COLO829 (cell line): ENCODE results near the gene KLHL1.

ENCODE experiments used
- DNase-seq: peaks from one replicate; pipeline ENCODE4 v3.0.0; 2012; ENCODE audit warnings: low spot score

Gene KLHL1

DNA sequence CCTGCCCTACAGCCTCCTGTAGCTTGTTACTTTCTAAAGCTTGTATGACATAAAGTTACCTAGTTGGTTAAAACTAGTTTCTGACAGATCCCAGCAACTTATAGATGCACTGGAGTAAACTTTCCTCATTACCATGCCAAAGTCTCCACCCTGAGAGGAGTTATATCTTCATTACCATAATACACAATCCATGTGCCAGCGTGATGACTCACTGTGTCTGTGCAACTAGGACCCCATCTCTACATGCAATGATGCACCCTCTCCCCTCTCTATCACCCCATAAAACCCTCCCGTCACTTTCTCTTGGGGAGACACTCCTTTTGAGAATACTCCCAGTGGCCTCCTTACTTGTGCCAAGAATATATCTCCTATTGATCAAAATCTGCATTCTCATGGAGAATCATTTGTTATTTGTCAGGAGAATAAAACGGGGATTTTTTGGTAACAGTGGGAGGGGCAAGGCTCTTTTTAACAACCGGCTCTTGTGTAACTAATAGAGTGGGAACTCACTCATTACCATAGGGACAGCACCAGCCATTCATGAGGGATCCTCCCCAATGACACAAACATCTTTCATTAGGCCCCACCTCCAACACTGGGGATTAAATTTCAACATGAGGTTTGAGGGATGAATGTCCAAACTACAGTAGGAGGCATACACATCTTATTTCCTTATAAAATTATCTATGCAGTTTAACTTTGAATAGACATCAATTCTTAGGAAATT lies 235.8 kb downstream of the KLHL1 start:
- DNase-seq, result no peak

DNA sequence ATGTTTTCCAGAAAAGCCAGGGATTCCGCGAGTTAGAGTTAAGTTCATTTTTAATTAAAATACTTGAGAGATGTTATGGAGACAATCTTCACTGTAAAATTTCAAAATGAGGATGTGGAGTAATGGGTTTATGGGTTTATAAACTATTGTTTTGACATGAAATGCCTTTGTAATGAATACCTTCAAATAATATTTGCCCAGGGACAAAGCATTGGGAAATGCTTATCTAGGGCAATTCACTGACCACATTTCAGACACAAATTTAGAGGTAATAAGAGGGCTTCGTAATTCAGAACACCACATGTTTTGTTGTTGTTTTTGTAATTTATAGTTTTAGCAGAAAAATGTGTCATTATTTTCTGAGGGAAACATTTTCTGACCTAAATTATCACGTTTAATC lies 241.7 kb downstream of the KLHL1 start:
- no peak for DNase-seq

DNA sequence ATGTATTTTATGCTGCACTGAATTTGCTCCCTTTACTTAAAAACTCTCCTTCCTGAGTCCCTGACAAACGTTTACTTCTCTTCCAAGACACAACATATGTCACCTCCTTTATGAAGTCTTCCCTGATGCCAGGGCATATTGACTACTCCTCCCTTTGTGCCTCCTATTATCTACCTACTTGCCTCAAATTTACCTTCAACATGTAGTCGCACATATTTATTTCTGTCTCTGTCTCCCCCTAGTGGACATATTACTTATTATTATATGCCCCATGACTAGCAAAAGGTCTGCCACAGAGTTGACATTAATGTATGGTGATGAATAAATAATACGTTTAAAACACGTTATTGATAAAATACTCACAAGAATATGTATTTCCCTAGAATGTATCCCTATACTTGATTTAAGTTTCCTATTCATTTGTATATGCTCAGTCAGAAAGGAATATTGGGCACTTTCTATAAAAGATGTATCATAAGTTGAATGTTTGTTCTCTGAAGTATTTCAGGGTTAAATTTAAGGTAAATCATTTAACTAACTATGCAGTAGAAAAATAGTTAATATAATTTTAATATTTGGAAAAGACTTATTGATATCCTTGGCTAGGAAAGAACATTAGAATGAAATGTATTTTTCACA lies 250.9 kb downstream of the KLHL1 start:
- DNase-seq, result peak; percentile 28

- no peak for DNase-seq
Observed at GRCh38 chr13:69856331-69856730, 251.9 kb downstream of the KLHL1 start.

DNA sequence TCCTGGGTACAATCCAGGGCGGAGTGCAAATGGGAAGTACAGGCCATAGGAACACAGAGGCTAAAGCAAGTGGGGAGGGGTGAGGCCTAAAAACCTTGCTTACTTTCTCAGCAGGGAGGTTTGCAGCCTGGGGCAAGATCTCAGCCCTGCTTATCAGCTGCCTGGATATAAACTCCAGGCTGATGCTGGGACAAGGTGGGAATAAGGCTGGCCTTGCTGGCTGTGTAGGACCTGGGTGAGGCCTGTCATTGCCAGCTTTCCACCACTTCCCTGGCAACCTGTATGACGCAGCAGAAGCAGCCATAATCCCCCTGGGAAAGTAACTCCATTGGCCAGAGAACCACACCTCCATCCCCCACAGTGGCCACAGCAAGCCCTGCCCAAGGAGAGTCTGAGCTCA lies 279.7 kb downstream of the KLHL1 start:
- DNase-seq, result no peak

GRCh38 chr13:69820180-69820579 lies 288.1 kb downstream of the KLHL1 start:
- DNase-seq, result no peak

GRCh38 chr13:69817333-69817869 lies 290.9 kb downstream of the KLHL1 start:
- DNase-seq, result no peak

GRCh38 chr13:69809152-69809551 lies 299.1 kb downstream of the KLHL1 start:
- DNase-seq, result no peak

DNA sequence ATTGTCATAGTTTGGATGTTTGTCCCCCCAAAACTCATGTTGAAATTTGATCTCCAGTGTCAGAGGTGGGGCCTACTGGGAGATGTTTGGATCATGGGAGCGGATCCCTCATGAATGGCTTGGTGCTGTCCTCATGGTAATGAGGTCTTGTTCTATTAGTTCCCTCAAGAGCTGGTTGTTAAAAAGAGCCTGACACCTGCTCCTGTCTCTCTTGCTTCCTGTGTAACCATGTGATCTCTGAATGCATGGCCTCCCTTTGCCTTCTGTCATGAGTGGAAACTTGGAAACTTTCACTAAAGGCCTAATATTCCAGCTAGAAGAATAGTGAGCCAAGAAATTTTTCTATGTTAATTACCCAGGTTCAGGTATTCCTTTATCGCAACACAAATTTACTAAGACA lies 312.0 kb downstream of the KLHL1 start:
- DNase-seq, result no peak

GRCh38 chr13:69793783-69794453 lies 314.3 kb downstream of the KLHL1 start:
- no peak for DNase-seq

DNA sequence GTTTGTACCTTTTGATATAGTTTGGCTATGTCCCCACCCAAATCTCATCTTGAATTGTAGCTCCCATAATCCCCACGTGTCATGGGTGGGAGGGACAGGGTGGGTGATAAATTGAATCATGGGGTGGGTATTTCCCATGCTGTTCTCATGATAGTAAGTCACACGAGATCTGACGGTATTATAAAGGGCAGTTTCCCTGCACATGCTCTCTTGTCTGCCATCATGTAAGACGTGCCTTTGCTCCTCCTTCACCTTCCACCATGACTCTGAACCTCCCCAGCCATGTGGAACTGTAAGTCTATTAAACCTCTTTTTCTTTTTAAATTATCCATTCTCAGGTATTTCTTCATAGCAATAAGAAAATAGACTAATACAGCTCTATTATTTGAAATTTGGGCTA lies 331.3 kb downstream of the KLHL1 start:
- DNase-seq, result no peak

GRCh38 chr13:69769608-69770007 lies 338.6 kb downstream of the KLHL1 start:
- DNase-seq, result no peak

GRCh38 chr13:69761581-69761980 lies 346.7 kb downstream of the KLHL1 start:
- no peak for DNase-seq

DNA sequence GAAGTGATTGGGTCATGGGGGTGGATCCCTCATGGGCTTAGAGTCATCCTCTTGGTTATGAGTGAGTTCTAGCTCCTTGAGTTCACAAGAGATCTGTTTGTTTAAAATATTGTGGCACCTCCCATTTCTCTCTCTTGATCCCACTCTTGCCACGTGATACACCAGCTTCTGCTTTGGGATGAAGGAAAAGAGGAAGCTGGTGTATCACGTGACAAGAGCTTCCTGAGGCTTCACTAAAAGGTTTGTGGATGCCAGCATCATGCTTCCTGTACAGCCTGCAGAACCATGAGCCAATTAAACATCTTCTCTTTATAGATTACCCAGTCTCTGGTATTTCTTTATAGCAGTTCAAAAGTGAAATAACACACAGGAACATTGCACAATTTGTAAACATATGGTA lies 353.2 kb downstream of the KLHL1 start:
- DNase-seq, result no peak

DNA sequence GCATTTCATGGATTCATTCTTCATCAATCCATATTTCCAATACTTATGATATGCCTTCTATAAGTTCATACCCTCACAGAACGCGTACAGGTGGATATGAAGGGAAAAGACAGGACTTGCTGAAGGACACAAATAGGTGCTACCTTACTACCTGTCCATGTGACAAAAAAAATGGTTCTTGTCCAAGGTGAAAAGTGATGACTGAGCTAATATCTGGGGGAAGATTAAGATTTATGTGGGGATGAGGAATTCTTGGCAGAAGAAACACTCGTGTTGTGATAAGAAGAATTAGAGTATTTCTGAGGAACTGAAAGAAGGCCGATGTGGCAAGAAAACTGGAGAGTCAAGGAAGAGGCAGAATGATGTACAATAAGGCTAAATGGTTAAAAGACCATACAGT lies 357.0 kb downstream of the KLHL1 start:
- DNase-seq, result no peak

GRCh38 chr13:69737129-69737935 lies 370.9 kb downstream of the KLHL1 start:
- no peak for DNase-seq

- DNase-seq, result no peak
Observed at GRCh38 chr13:69721631-69722030, 386.6 kb downstream of the KLHL1 start.

DNA sequence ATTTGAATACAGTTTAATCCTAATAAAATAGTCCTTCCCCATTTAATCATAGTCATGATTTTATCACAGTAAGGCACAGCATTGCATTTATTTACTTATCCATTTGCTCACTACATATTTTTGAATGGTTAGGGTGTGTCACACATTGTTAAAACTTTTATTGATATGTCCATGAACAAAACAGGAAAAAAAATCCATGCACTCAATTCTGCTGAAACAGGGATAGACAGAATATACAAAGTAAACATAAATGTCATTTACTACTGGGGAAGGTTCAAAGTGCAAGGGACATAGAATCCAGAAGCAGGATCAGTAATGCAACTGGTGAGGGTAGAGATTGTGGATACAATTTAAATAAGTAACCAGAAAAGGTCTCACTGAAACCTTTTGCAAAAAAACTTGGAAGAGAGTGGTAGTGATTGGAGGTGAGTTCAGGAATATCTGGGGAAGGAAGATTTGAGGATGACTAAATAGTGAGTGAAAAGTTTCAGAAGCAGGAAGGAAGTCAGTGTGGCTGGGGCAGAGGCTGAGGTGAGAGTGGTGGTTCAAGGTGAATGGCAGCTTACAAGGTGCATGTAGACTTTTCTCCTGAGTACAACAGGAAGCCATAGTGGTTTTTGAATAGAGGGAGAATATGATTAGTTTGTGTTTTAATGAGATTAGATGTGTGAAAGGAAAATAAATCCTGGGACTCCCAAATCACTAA lies 387.8 kb downstream of the KLHL1 start:
- DNase-seq, result no peak

GRCh38 chr13:69706807-69707206 lies 401.4 kb downstream of the KLHL1 start:
- DNase-seq, result no peak

- DNase-seq, result no peak
Observed at GRCh38 chr13:69704311-69704710, 403.9 kb downstream of the KLHL1 start.

DNA sequence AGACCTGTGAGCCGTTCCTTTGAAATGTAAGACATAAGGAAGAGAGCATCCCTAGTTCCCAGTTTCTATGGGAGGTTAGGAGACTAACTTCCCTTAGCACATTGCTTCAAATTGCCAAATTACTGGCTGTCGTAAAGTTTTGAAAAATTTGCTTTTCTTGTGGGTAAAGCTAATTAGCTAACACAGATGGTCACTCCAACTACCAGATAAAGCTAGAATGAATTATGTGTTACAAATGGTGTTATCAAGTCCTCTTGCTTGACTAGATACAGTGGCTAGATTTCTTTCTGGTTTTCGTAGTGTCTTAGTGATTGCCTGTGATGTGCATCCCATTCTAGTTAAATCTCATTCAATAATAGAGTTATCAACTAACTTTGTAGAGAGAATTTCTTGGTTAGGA lies 417.3 kb downstream of the KLHL1 start:
- no peak for DNase-seq
